SK-N-SH (cell line): ENCODE data around the gene CTF1. TPM values are rescaled to one million over a fixed set of nuclear protein-coding genes. Genes with fewer than 3 reads are reported as not detected.

Experiments used
- polyA plus RNA-seq, 3 experiments: library from polyadenylated mRNA; depleted of rRNA; stranded (reverse); fragments of >200 nt; gene quantifications; 2 replicates each; pipeline ENCODE4 v1.2.3, GENCODE V29; 2012
- small RNA-seq, 7 experiments: library from RNA; depleted of rRNA; stranded (forward); fragments of <200 nt; gene quantifications; one replicate each; pipeline ENCODE3, GENCODE V24; 2012

The CTF1 gene
- polyA plus RNA-seq, 1 of the 3 experiments (the other 2 are of a cell fraction): 45.7 TPM

Small RNA genes within 50 kb of the gene (small RNA-seq; reads per million reads assigned to genes)
- gene AC135048.1: 0 reads per million in 7 experiments
- 0 reads per million in 7 experiments for gene MIR4519
- 0 reads per million in 7 experiments for gene MIR762

Other genes with a start within 250 kb of the CTF1 start
- 7.5 and 13.5 TPM in 2 replicates for gene PRR14, start 245.7 kb upstream of the CTF1 start, polyA plus RNA-seq (2012; rRNA removed)
- gene FBRS, start 238.2 kb upstream of the CTF1 start, polyA plus RNA-seq (2012; rRNA removed): 9.6 and 11.5 TPM in 2 replicates
- 3.7 and 5.6 TPM in 2 replicates for gene SRCAP, start 197.4 kb upstream of the CTF1 start, polyA plus RNA-seq (2012; rRNA removed)
- gene PHKG2, start 148.2 kb upstream of the CTF1 start, polyA plus RNA-seq (2012; rRNA removed): 45.8 and 54.2 TPM in 2 replicates
- 28.4 and 36.5 TPM in 2 replicates for gene CFAP119, start 134.6 kb upstream of the CTF1 start, polyA plus RNA-seq (2012; rRNA removed)
- gene RNF40, start 134.3 kb upstream of the CTF1 start, polyA plus RNA-seq (2012; rRNA removed): 49.8 and 57.3 TPM in 2 replicates
- 4.7 and 5.1 TPM in 2 replicates for gene ZNF629, start 109.4 kb upstream of the CTF1 start, polyA plus RNA-seq (2012; rRNA removed)
- gene BCL7C, start 2.5 kb upstream of the CTF1 start, polyA plus RNA-seq (2012; rRNA removed): 48.5 and 56.3 TPM in 2 replicates
- 18.3 and 20.6 TPM in 2 replicates for gene FBXL19, start 27.0 kb downstream of the CTF1 start, polyA plus RNA-seq (2012; rRNA removed)
- gene ORAI3, start 52.5 kb downstream of the CTF1 start, polyA plus RNA-seq (2012; rRNA removed): 29.0 and 31.8 TPM in 2 replicates
- 2.4 and 6.8 TPM in 2 replicates for gene SETD1A, start 61.1 kb downstream of the CTF1 start, polyA plus RNA-seq (2012; rRNA removed)
- gene HSD3B7, start 88.6 kb downstream of the CTF1 start, polyA plus RNA-seq (2012; rRNA removed): 12.2 and 12.9 TPM in 2 replicates
- 21.2 and 23.0 TPM in 2 replicates for gene STX1B, start 114.0 kb downstream of the CTF1 start, polyA plus RNA-seq (2012; rRNA removed)
- gene STX4, start 136.9 kb downstream of the CTF1 start, polyA plus RNA-seq (2012; rRNA removed): 117 TPM in 2 replicates
- gene ZNF668, start 177.6 kb downstream of the CTF1 start, polyA plus RNA-seq (2012; rRNA removed): 12.4 and 13.6 TPM in 2 replicates
- 2.7 and 3.4 TPM in 2 replicates for gene ZNF646, start 177.8 kb downstream of the CTF1 start, polyA plus RNA-seq (2012; rRNA removed)
- 3.1 and 4.9 TPM in 2 replicates for gene PRSS53, start 192.3 kb downstream of the CTF1 start, polyA plus RNA-seq (2012; rRNA removed)
- gene VKORC1, start 198.2 kb downstream of the CTF1 start, polyA plus RNA-seq (2012; rRNA removed): 419 and 434 TPM in 2 replicates
- 57.9 and 73.2 TPM in 2 replicates for gene BCKDK, start 211.8 kb downstream of the CTF1 start, polyA plus RNA-seq (2012; rRNA removed)
- gene KAT8, start 221.1 kb downstream of the CTF1 start, polyA plus RNA-seq (2012; rRNA removed): 51.8 and 52.0 TPM in 2 replicates
- gene PRSS8, start 239.1 kb downstream of the CTF1 start, polyA plus RNA-seq (2012; rRNA removed): 0.05 and 0.07 TPM in 2 replicates